Loucy (cell line): ENCODE data around the gene VPS52.

Experiments used
- CTCF ChIP-seq: fragments of 200-600 bp; sonication (generic); conservative IDR thresholded peaks from 2 replicates; pipeline ENCODE4 v1.5.1; 2014; ENCODE audit warnings: mild to moderate bottlenecking, antibody characterized with exemption, low read length
- EZH2phosphoT487 ChIP-seq: fragments of 200-600 bp; IDR thresholded peaks from 2 replicates; pipeline ENCODE4 v1.6.1; 2018; ENCODE audit warnings: antibody characterized with exemption, mild to moderate bottlenecking, moderate library complexity, borderline replicate concordance

DNA sequence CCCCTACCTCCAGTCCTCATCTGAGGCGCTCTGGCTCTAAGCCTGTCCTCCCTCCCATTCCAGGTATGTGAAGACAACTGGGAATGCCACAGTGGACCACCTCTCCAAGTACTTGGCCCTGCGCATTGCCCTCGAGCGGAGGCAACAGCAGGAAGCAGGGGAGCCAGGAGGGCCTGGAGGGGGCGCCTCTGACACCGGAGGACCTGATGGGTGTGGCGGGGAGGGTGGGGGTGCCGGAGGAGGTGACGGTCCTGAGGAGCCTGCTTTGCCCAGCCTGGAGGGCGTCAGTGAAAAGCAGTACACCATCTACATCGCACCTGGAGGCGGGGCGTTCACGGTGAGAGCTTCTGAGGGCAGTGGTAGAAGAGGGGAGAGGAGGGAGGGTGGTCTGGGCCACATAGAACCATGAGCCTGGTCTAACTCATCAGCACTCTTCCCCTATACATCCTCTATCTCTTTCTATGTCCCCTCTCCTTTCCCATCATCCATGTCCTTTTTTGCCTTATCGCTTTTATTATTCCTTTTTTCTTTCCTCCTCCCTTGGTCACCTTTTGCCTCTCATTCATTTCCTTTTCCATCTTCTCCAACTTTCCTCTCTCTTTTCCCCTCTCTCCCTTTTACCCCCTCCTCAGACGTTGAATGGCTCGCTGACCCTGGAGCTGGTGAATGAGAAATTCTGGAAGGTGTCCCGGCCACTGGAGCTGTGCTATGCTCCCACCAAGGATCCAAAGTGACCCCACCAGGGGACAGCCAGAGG, 59.8 kb downstream of the VPS52 start:
- TF ChIP-seq CTCF (0 out of 2 replicates have a peak, but pooled peaks have one; percentile 15), EZH2phosphoT487 (no peak)
